Sigmoid colon (tissue), 7 donors: ENCODE measurements around the gene AMBRA1. TPM values are rescaled to one million over a fixed set of nuclear protein-coding genes. Genes with fewer than 3 reads are reported as not detected.

Source experiments
- DNase-seq: peaks from one replicate; pipeline ENCODE4 v3.0.0-alpha.2; 2019
- H3K27ac ChIP-seq, 4 donors: fragments of 200-600 bp; sonication (generic); one replicate each; pipeline ENCODE4 v1.5.1; 2016 to 2019; ENCODE audit warnings: mild to moderate bottlenecking in 1 of 4
- H3K27me3 ChIP-seq, 3 donors: fragments of 200-600 bp; sonication (generic); one replicate each; pipeline ENCODE4 v1.5.1; 2019; ENCODE audit warnings: mild to moderate bottlenecking in 1 of 3
- H3K36me3 ChIP-seq, 4 donors: fragments of 200-600 bp; sonication (generic); one replicate each; pipeline ENCODE4 v1.5.1; 2016 to 2019
- H3K4me1 ChIP-seq, 4 donors: fragments of 200-600 bp; sonication (generic); one replicate each; pipeline ENCODE4 v1.5.1; 2017 to 2019
- H3K4me3 ChIP-seq, 4 donors: fragments of 200-600 bp; sonication (generic); one replicate each; pipeline ENCODE4 v1.5.1; 2017 to 2019; ENCODE audit warnings: mild to moderate bottlenecking in 2 of 4, moderate library complexity in 1 of 4
- H3K9me3 ChIP-seq, 4 donors: fragments of 200-600 bp in 3 of 4; sonication (generic) in 3 of 4; one replicate each; pipeline versions ENCODE4 v1.5.1 to v1.6.1; 2013 to 2019
- CTCF ChIP-seq, 4 experiments: fragments of 450-650 bp in 3 of 4; fragments of 200-600 bp in 1 of 4; IDR thresholded peaks; one replicate each; pipeline ENCODE4 v1.5.1; 2016 to 2019; ENCODE audit warnings: antibody characterized with exemption in 4 of 4, mild to moderate bottlenecking in 3 of 4, moderate library complexity in 2 of 4
- EP300 ChIP-seq, 4 donors: sonication (generic); formaldehyde crosslinking; IDR thresholded peaks; one replicate each; pipeline ENCODE4 v1.6.1; 2017; ENCODE audit warnings: antibody characterized with exemption in 4 of 4
- POLR2A ChIP-seq, 2 donors: fragments of 450-650 bp; IDR thresholded peaks; one replicate each; pipeline ENCODE4 v1.6.1; 2016; ENCODE audit warnings: antibody characterized with exemption in 2 of 2, mild to moderate bottlenecking in 2 of 2, moderate library complexity in 2 of 2
- POLR2AphosphoS5 ChIP-seq, 4 donors: sonication (generic); formaldehyde crosslinking; IDR thresholded peaks; one replicate each; pipeline ENCODE4 v1.6.1; 2017; ENCODE audit warnings: antibody characterized with exemption in 4 of 4
- WGBS, 2 donors: extraction: QIAGEN DNeasy Blood & Tissue Kit; methylation state at CpG; one replicate each; pipeline ENCODE4 v1.1.7; 2013; 5-methylcytosine and 5-hydroxymethylcytosine counted together
- intact Hi-C: fragments of 100-400 bp; cut with DNase I; formaldehyde crosslinking; loops from one replicate; pipeline ENCODE4 v1.15.1; 2023
- polyA plus RNA-seq, 3 donors: library from polyadenylated mRNA; stranded (reverse); fragments of 200-250 nt; gene quantifications; one replicate each; pipeline ENCODE4 v1.2.3, GENCODE V29; 2013
- total RNA-seq, 4 donors: library from RNA; depleted of rRNA; stranded (reverse); fragments of >200 nt; gene quantifications; one replicate each; pipeline ENCODE4 v1.1.0, GENCODE V29; 2016
- donor health status: healthy with polysubstance abuse.
- donor health status: Bipolar disorder and iron deficiency.
- donor health status: healthy.

AMBRA1 gene
- total and polyA plus RNA-seq, 7 donors: 8.4 to 33.0 (median 23.9) TPM

- no peaks in the 10 kb centered on the region for H3K9me3 ChIP-seq
- intact Hi-C loops: no loop called here
- H3K4me3 ChIP-seq: no peak overlapping the region
- TF ChIP-seq EP300 (IDR thresholded peaks at IDR 0.05) (no peak), POLR2A (IDR thresholded peaks at IDR 0.05) (no peak), CTCF (IDR thresholded peaks at IDR 0.05) (no peak), POLR2AphosphoS5 (IDR thresholded peaks at IDR 0.05) (no peak)
- no peaks in the 10 kb centered on the region for H3K36me3 ChIP-seq
- 92 to 95% methylated on average over 2 of the region's 2 CpGs for WGBS, 2 donors
- no peaks in the 10 kb centered on the region for H3K4me1 ChIP-seq
- no peak overlapping the region for H3K27ac ChIP-seq
- no peaks in the 10 kb centered on the region for H3K27me3 ChIP-seq
- DNase-seq: no peak
These were observed 113.6 kb downstream of the AMBRA1 start for GRCh38 chr11:46480166-46480726.

- no peak for TF ChIP-seq EP300 (IDR thresholded peaks at IDR 0.05)
- no peak for TF ChIP-seq POLR2A (IDR thresholded peaks at IDR 0.05)
- TF ChIP-seq CTCF (IDR thresholded peaks at IDR 0.05): no peak
- no peak for TF ChIP-seq POLR2AphosphoS5 (IDR thresholded peaks at IDR 0.05)
- Histone ChIP-seq H3K4me1 (no peaks in the 10 kb centered on the region), H3K4me3 (no peak overlapping the region), H3K27ac (no peak overlapping the region), H3K36me3 (no peaks in the 10 kb centered on the region), H3K9me3 (no peaks in the 10 kb centered on the region), H3K27me3 (no peaks in the 10 kb centered on the region)
- intact Hi-C loops: no loop called here
- 95 to 96% methylated on average over 7 of the region's 7 CpGs for WGBS, 2 donors
- DNase-seq: no peak
These were observed 114.2 kb downstream of the AMBRA1 start for GRCh38 chr11:46479601-46480000.

- intact Hi-C loops: no loop called here
- H3K27me3 ChIP-seq: no peaks in the 10 kb centered on the region
- no peak overlapping the region for H3K4me3 ChIP-seq
- no peaks in the 10 kb centered on the region for H3K9me3 ChIP-seq
- H3K36me3 ChIP-seq: no peaks in the 10 kb centered on the region
- no peak for DNase-seq
- no peak for TF ChIP-seq EP300 (IDR thresholded peaks at IDR 0.05)
- TF ChIP-seq POLR2AphosphoS5 (IDR thresholded peaks at IDR 0.05): no peak
- no peak for TF ChIP-seq CTCF (IDR thresholded peaks at IDR 0.05)
- no peak for TF ChIP-seq POLR2A (IDR thresholded peaks at IDR 0.05)
- no peaks in the 10 kb centered on the region for H3K4me1 ChIP-seq
- 32 to 86% methylated on average over 1 of the region's 1 CpG for WGBS, 2 donors
- no peak overlapping the region for H3K27ac ChIP-seq
These were observed 115.6 kb downstream of the AMBRA1 start for GRCh38 chr11:46478196-46478595.

- no peak overlapping the region for H3K27ac ChIP-seq
- intact Hi-C loops: no loop called here
- no peak for DNase-seq
- no peaks in the 10 kb centered on the region for H3K9me3 ChIP-seq
- no peaks in the 10 kb centered on the region for H3K36me3 ChIP-seq
- TF ChIP-seq POLR2AphosphoS5 (IDR thresholded peaks at IDR 0.05) (no peak), CTCF (IDR thresholded peaks at IDR 0.05) (no peak), POLR2A (IDR thresholded peaks at IDR 0.05) (no peak), EP300 (IDR thresholded peaks at IDR 0.05) (no peak)
- H3K4me1 ChIP-seq: no peaks in the 10 kb centered on the region
- 97 to 98% methylated on average over 1 of the region's 1 CpG for WGBS, 2 donors
- H3K4me3 ChIP-seq: no peak overlapping the region
- no peaks in the 10 kb centered on the region for H3K27me3 ChIP-seq
These were observed 116.7 kb downstream of the AMBRA1 start for GRCh38 chr11:46477136-46477535.

GRCh38 chr11:46475926-46476545 is 117.8 kb downstream of the AMBRA1 start:
- H3K27ac ChIP-seq: no peak overlapping the region
- no peaks in the 10 kb centered on the region for H3K27me3 ChIP-seq
- no peaks in the 10 kb centered on the region for H3K36me3 ChIP-seq
- H3K4me1 ChIP-seq: no peaks in the 10 kb centered on the region
- no peaks in the 10 kb centered on the region for H3K9me3 ChIP-seq
- H3K4me3 ChIP-seq: no peak overlapping the region
- intact Hi-C loops: no loop called here
- no peak for DNase-seq
- WGBS, 2 donors: 76 to 81% methylated on average over 5 of the region's 5 CpGs
- no peak for TF ChIP-seq EP300 (IDR thresholded peaks at IDR 0.05)
- no peak for TF ChIP-seq CTCF (IDR thresholded peaks at IDR 0.05)
- TF ChIP-seq POLR2A (IDR thresholded peaks at IDR 0.05): no peak
- TF ChIP-seq POLR2AphosphoS5 (IDR thresholded peaks at IDR 0.05): no peak
